Stomach smooth muscle (tissue), 2 donors: ENCODE results near the gene IRF5.

Source experiments
- H3K27ac ChIP-seq: one replicate; pipeline ENCODE4 v1.7.0; 2013; ENCODE audit warnings: mild to moderate bottlenecking, low read length, inconsistent platforms
- H3K27me3 ChIP-seq, 2 donors: one replicate each; pipeline ENCODE4 v1.7.0; 2013; ENCODE audit warnings: low read length in 2 of 2; ENCODE audit not compliant: insufficient read depth in 2 of 2, control insufficient read depth in 1 of 2
- H3K36me3 ChIP-seq, 2 donors: one replicate each; pipeline ENCODE4 v1.7.0; 2013; ENCODE audit warnings: low read length in 2 of 2; ENCODE audit not compliant: control insufficient read depth in 2 of 2, insufficient read depth in 2 of 2
- H3K4me1 ChIP-seq: one replicate; pipeline ENCODE4 v1.7.0; 2013; ENCODE audit warnings: low read length; ENCODE audit not compliant: control insufficient read depth, insufficient read depth
- H3K4me3 ChIP-seq, 2 donors: one replicate each; pipeline ENCODE4 v1.7.0; 2013; ENCODE audit warnings: low read length in 2 of 2
- H3K9ac ChIP-seq, 2 donors: one replicate each; pipeline ENCODE4 v1.7.0; 2013; ENCODE audit warnings: low read length in 2 of 2, mild to moderate bottlenecking in 1 of 2
- H3K9me3 ChIP-seq, 2 donors: one replicate each; pipeline ENCODE4 v1.7.0; 2013; ENCODE audit warnings: low read length in 2 of 2; ENCODE audit not compliant: control insufficient read depth in 2 of 2
- donor health status: healthy.
- donor health status: Pancreatic carcinoma.

IRF5 gene

DNA sequence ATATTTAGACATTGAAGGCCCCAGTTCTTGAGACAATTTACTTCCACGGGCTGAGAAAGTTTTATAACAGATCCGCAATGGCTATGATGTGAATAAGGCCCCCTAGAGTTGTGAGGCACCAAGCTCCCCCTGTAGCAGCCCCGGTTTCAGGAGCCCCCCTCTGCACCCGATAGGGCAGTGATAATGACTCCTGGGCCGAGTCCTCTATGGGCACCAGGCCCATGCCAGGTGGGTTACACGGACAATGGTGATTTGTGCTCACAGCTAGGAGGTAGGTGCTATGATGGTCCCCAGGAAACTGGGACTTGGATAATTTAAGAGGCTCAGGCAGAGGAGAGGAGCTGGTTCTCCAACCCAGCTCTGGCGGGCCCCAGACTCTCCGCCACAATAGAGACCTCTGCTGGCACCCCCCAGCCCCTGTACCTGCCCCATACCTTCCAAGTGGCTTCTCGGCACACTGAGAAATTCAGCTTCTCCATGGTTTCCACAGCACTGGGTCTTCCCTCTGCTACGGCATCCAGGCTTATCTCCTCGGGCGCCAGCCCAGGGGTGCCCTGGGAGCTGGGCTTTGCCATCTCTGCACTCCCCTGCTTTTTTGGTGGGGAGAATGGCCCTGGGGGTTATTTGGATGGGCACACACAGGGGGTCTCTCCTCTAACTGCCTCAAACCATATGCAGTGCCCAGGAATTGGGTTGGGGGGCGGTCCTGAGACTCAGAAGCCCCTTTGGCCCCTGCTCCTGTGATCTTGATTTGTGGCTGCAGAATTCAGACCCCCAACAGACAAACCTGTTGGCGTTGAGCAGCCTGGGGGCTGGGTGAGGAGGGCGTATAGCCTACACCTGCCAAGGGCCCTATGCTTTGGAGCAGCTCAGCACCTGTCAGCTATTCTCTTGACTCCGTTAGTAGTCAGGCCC lies 15.0 kb upstream of the IRF5 start:
- Histone ChIP-seq H3K4me1 (no peaks in the 10 kb centered on the region), H3K4me3 (no peak overlapping the region), H3K27ac (no peak overlapping the region), H3K9me3 (no peaks in the 10 kb centered on the region), H3K27me3 (peaks cover 0 to 7% of the 10 kb centered on the region in 2 donors), H3K9ac (no peak overlapping the region), H3K36me3 (no peaks in the 10 kb centered on the region)

DNA sequence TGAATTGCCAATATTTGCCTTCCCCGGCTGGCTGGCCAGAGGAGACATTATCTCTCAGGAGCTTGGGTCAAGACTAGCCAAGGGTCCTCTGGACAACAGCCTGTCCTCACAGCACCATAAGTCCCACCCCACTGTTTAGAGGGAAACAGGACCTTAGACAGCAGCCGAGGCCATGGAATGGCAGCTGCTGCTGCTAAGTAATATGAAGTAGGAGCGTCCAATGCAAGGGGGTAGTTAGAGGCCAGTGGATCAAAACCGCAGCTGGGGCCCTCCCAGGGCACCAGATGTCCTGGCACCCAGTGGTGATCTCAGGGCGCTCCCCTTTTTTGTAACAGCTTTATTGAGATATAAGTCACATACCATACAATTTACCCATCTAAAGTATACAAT lies 14.3 kb upstream of the IRF5 start:
- Histone ChIP-seq H3K4me1 (no peaks in the 10 kb centered on the region), H3K27ac (no peak overlapping the region), H3K4me3 (no peak overlapping the region), H3K36me3 (no peaks in the 10 kb centered on the region), H3K9ac (no peak overlapping the region), H3K9me3 (no peaks in the 10 kb centered on the region), H3K27me3 (peaks cover 0 to 10% of the 10 kb centered on the region in 2 donors)

DNA sequence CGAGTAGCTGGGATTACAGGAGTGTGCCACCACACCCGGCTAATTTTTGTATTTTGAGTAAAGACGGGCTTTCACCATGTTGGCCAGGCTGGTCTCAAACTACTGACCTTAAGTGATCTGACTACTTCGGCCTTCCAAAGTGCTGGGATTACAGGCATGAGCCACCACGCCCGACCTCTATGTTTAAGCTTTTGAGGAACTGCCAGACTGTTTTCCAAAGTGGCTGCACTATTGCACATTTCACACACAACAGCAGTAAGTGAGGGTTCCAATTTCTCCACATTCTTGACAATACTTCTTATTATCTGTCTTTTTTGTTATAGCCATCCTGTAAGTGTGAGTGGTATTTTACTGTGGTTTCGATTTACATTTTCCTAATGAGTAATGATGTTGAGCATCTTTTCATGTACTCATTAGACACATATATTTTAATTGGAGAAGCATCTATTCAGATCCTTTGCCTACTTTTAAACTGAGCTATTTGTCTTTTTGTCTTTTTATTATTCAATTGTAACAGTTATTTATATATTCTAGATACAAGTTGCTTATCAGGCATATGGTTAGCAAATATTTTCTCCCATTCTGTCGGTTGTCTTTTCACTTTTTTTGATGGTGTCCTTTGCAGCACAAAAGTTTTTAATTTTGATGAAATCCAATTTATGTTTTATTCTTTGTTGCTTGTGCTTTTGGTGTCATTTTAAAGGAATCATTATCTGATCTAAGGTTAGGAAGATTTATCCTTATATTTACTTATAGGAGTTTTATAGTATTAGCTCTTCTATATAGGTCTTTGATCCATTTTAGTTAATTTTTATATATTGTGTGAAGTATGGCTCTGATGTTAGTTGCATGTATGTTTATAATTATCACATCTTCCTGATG lies 12.8 kb upstream of the IRF5 start:
- Histone ChIP-seq H3K27me3 (peaks cover 3 to 14% of the 10 kb centered on the region in 2 donors), H3K27ac (no peak overlapping the region), H3K4me1 (no peaks in the 10 kb centered on the region), H3K9ac (no peak overlapping the region), H3K4me3 (no peak overlapping the region), H3K9me3 (no peaks in the 10 kb centered on the region), H3K36me3 (no peaks in the 10 kb centered on the region)

DNA sequence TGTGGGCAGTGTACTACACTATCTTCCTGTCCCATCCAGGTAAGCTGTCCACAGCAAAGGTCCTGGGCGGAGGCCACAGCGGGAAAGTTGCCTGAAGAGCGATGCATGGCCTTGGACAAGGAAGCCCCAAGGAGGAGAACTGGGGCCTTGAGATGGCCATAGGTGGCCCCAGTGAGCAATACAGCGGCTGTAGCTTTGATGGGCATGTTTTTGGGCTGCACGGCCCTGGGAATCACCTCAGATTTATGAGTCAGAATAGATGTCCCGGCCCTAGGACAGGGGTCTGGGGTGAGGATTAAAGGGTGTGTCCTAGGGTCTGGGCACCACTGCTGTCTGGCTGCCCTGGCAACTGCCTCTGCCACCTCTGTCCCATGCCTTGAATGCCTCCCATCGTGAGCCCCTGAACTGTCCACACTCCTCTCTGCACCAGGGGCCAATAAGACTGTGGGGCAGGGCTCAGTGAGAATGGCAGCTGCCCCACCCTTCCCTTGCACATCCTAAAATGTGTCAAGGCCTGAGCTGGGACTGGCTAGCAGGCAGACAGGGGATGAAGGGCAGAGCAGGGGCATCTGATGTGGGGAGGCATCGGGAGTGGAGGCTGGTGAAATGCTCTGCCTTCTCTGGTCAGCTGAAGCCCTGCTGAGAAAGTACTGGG lies 9.4 kb upstream of the IRF5 start:
- Histone ChIP-seq H3K9ac (no peak overlapping the region), H3K27me3 (peaks cover 11 to 22% of the 10 kb centered on the region in 2 donors), H3K4me1 (no peaks in the 10 kb centered on the region), H3K27ac (no peak overlapping the region), H3K36me3 (no peaks in the 10 kb centered on the region), H3K4me3 (no peak overlapping the region), H3K9me3 (no peaks in the 10 kb centered on the region)

DNA sequence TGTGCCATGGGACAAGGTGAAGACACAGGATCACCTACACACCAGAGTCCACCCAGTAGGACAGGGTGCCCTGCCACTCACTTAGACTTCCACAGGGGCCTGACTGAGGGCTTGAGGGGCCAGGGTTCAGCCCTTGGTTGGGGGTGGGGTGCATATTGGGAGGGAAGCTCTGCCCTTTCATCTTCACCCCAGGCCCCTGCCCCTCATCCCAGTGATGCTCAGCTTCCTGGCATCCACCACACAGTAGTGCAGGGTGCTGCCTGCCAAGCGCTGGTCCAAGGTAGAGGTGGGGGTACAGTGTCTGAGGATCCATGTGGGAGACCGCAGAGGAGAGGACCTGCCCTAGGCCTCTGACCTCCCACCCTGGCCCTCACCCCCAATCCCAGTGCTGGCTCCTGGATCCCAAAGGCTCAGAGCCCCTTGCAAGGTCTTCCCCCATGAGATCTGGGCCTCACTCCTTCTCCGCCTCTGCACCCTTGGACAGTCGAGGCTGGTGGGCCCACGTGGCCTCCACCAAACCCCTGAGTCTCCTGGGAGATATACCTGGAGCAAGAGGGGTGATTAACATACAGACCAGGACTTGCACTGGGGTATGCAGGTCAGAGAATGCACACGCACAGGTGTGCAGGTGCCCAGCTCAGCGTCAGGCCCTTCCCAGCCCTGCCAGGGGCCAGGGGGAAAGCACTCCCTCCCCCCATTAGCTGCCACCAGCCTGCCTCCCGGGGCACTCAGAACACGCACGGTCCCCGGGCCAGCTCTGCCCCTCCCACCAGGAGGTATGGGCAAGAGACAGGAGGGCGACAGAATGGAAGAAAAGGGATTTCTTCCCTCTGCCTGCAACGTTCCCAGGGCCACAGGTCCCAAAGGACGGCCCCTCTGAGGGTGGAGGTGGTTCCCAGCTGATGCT lies 8.6 kb upstream of the IRF5 start:
- no peak overlapping the region for H3K9ac ChIP-seq
- H3K4me3 ChIP-seq, result no peak overlapping the region
- no peak overlapping the region for H3K27ac ChIP-seq

DNA sequence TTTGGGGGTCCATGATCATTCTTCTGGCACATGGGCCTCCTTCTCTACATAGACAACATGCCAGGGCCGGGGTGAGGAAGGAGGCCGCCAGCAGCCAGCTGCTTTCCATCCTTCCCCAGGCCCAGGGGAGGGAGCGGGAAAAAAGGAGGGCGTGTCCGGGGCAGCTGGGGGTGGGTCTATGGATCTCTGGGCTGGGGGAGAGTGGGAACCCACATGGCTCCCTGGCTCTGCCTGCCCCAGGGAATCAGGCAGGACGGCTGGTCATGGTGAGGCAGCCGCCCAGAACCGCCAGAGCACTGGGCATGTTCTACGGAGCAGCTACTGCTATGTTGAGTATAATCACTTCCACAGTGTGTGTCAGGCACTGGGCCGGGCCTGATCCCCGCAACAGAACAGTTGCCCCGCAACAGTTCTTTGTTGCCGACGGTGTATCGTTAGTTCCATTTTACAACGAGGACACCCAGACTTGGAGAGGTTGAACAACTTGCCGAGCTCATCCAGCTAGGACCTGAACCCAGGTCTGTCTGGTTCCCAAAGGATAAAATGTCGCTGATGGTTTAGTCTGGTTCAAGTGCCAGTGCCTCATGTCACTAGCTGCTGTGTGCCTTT lies 6.4 kb upstream of the IRF5 start:
- Histone ChIP-seq H3K4me1 (no peaks in the 10 kb centered on the region), H3K4me3 (no peak overlapping the region), H3K9me3 (no peaks in the 10 kb centered on the region), H3K27me3 (peaks cover 16 to 24% of the 10 kb centered on the region in 2 donors), H3K27ac (no peak overlapping the region), H3K36me3 (no peaks in the 10 kb centered on the region), H3K9ac (no peak overlapping the region)

More for the DNA sequence above, 8.6 kb upstream of the IRF5 start:
- Histone ChIP-seq H3K36me3 (no peaks in the 10 kb centered on the region), H3K4me1 (no peaks in the 10 kb centered on the region), H3K9me3 (no peaks in the 10 kb centered on the region), H3K27me3 (peaks cover 11 to 23% of the 10 kb centered on the region in 2 donors)

DNA sequence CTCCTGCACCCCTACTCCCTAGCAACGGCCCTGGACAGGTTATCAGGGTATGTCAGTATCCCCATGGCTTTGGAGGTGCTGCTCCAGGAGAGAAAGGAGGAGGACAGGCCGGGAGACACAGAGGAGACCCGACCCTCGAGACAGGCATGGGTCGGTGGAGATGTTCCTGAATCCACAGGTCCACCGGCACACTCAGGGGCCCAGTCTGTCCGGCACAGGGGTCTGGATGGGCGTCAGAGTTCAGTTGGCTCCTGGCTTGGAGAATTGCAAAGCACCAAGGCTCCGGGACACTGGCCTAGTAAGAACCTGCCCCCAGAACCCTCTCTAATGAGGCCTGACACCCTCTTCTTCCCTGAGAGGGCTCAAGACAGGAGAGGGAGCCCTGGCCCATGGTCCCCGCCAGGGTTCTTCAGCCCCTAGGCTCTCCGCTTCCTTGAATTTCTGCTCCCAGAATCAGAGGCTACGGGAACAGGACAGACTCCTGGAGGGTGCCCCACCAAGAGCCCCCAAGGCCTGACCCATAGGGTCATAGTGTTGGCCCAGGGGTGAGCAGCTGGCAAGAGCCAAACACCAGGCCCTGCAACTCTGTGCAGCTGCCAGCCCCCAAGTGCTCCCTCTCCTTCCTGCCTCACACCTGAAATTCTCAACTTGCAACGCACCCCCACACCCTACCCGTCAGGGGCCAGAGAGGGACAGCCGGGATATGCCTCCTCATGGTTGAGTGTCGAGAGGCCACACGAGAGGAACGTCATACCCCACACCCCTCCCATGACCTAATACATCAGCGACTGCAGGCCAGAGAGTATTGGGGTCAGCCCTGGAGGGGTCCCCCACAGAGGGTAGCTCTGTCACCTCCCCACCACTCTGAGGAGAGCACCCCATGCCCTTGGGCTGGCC lies 5.5 kb upstream of the IRF5 start:
- Histone ChIP-seq H3K27me3 (peaks cover 20 to 30% of the 10 kb centered on the region in 2 donors), H3K9ac (no peak overlapping the region), H3K27ac (no peak overlapping the region), H3K4me1 (no peaks in the 10 kb centered on the region), H3K4me3 (no peak overlapping the region), H3K9me3 (no peaks in the 10 kb centered on the region), H3K36me3 (no peaks in the 10 kb centered on the region)

DNA sequence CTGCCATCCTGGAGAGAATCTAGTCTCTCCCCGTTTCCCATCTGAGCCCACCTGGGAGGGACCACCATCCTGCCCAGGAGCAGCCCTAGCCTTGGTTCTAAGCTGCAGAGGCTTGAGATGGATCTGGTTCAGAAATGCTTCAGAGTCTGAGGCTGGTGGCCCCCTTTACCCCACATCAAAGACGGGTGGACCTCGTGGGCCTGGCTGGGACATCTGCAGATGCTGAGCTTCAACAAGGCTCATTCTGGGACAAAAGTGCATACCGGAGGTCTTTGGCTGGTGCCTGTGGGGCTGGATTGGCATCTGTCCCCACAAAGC lies 4.9 kb upstream of the IRF5 start:
- Histone ChIP-seq H3K4me3 (no peak overlapping the region), H3K27ac (no peak overlapping the region), H3K9ac (no peak overlapping the region), H3K36me3 (no peaks in the 10 kb centered on the region), H3K9me3 (no peaks in the 10 kb centered on the region), H3K4me1 (peaks cover 2% of the 10 kb centered on the region), H3K27me3 (peaks cover 25 to 33% of the 10 kb centered on the region in 2 donors)

DNA sequence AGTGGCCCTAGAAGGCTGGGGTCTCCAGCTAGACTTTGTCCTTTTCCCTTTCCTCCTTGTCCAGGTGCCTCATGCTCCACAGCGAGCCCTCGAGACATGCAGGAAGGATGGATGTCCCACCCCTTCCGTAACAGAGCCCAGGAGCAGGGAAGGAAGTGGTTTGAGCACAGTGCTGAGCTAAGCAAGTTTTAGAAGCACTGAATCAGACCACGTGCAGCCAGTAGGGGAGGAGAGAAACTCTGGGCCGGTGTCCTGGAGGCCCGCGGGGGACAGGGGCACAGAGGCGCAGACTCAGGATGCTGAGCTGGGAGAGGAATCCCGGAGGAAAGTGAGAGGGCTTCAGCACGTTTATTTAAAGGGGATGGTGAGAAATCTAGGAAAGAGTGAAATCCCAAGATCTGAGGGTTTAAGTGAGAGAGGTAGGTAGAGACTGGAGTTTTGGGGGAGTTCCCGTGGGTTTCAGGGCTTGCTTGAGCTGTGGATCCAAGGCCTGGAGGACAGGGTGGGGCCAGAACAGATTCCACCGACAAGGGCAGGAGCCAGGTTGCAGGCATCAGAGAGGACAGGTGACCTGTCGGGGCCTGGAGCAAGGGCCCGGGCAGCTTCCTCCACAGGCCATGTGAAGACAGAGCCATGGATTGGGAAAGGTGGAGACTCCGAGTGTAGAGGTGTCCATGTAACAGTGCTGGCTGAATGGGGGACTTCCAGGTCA lies 4.4 kb upstream of the IRF5 start:
- Histone ChIP-seq H3K9me3 (no peaks in the 10 kb centered on the region), H3K27me3 (peaks cover 28 to 31% of the 10 kb centered on the region in 2 donors), H3K4me1 (peaks cover 5% of the 10 kb centered on the region), H3K9ac (no peak overlapping the region), H3K36me3 (no peaks in the 10 kb centered on the region), H3K4me3 (no peak overlapping the region), H3K27ac (no peak overlapping the region)
